LNCAP (cell line): ENCODE data around the gene HABP2.

Experiments used
- CTCF ChIP-seq: fragments of 450-650 bp; IDR thresholded peaks from 2 replicates; pipeline ENCODE4 v1.5.1; 2017; ENCODE audit warnings: mild to moderate bottlenecking

The HABP2 gene

GRCh38 chr10:113549856-113550255, 3.0 kb upstream of the HABP2 start:
- TF ChIP-seq CTCF: no peak

- TF ChIP-seq CTCF: no peak
Measured at GRCh38 chr10:113550365-113550764, 2.5 kb upstream of the HABP2 start.

- TF ChIP-seq CTCF: no peak
Measured at GRCh38 chr10:113552014-113552413, 839 bp upstream of the HABP2 start.

GRCh38 chr10:113553149-113553548, 296 bp downstream of the HABP2 start:
- TF ChIP-seq CTCF: no peak

GRCh38 chr10:113554214-113554613, 1.4 kb downstream of the HABP2 start:
- TF ChIP-seq CTCF: no peak

GRCh38 chr10:113555245-113555644, 2.4 kb downstream of the HABP2 start:
- no peak for TF ChIP-seq CTCF

- no peak for TF ChIP-seq CTCF
Measured at GRCh38 chr10:113555751-113556150, 2.9 kb downstream of the HABP2 start.

GRCh38 chr10:113557424-113557862, 4.6 kb downstream of the HABP2 start:
- TF ChIP-seq CTCF: no peak
